ENCODE data around the gene TBC1D32.
"Not testable (repeated sequence)": the region's sequence is repeated elsewhere in the genome, so short reads cannot be mapped to it uniquely, and the experiment has no call there.

Gene TBC1D32

DNA sequence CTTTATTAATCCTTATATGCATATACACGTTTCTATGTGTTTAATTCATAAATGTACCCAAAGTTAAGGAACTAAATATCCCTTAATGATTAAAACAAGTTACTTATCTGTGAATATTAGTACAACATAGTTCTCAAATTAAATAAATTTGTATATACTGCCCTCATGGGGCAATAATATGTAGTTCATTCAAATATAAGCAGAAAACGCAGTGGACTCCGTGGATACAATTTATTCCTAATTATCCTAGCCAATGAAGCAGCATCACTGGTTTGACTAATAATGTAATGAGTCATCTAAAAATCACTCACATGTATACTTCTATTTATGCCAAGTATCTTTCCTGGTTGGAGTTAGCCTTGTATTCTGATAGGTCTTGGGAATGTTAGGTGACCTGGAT, 111.6 kb downstream of the TBC1D32 start:
- no peak for DNase-seq

DNA sequence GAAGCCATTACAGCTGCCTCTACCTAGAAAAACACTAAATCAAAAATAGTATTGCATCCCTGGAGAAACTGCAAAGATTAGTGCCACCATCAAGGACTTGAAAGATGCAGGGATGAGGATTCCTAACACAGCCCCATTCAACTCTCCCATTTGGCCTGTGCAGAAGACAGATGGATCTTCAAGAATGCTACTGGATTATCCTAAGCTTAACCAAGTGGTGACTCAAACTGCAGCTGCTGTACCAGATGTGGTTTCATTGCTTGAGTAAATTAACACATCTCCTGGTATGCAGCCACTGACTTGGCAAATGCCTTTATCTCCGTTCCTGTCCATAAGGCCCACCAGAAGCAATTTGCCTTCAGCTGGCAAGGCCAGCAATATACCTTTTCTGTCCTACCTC, 117.4 kb downstream of the TBC1D32 start:
- DNase-seq: no peak

DNA sequence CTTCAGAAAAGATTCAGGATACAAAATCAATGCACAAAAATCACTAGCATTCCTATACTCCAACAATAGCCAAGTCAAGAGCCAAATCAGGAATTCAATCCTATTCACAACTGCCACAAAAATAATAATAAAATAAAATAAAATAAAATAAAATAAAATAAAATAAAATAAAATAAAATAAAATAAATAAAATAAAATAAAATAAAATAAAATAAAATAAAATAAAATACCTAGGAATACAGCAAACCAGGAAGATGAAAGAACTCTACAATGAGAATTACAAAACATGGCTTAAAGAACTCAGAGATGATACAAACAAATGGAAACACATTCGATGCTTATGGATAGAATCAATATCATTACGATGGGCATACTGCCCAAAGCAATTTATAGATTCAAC, 120.9 kb downstream of the TBC1D32 start:
- DNase-seq: not testable (repeated sequence)

DNA sequence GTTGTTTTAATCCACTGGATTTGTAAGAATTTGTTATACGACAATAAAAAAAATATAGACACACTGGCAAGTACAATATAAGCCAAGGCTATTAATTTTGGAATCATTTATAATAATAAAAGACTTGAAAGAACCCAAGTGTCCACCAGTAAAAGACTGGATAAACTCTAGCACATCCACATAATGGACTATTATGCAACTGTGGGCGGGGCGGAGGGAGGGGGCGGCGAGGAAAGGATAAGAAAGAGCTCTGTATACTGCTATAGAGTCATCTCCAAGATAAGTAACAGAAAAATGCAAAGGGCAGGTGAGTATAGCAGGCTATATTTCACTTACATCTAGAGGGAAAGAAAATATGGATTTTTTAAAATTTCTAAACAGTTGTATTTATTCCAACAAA, 123.3 kb downstream of the TBC1D32 start:
- no peak for DNase-seq

DNA sequence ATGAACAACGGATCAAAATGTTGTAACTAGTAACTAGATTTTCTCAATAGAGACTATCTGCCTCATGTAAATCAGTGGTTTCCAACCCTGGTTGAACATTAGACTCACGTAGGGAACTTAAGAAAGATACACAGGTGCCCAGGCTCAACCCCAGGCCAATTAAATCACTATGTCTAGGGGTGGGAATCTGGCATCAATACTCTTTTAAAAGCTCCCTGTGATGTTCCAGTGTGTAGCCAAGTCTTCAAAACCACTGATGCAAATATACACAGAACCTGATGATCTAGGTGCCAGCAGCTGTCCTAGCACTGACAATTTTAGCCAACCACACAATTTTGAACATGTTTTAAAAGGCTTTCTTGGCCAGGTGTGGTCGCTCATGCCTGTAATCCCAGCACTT, 128.7 kb downstream of the TBC1D32 start:
- DNase-seq: no peak

DNA sequence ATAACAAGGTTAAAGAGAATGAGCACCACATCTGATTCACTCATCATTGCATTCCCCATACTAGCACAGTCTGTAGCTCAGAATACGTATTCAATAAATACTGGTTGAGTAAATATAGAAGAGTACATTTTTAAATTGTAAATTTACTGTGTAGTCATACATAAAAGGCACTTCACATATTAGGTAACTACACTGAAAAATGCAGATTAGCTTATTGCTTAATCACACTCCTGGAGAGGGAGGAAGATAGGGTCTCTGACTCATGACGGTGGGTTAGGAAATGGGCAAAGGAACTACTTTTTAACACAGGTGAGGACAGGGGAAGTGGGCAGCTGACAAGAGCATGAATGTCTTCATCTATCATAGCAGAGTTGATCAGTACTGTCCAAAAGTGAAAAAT, 133.2 kb downstream of the TBC1D32 start:
- DNase-seq: no peak

DNA sequence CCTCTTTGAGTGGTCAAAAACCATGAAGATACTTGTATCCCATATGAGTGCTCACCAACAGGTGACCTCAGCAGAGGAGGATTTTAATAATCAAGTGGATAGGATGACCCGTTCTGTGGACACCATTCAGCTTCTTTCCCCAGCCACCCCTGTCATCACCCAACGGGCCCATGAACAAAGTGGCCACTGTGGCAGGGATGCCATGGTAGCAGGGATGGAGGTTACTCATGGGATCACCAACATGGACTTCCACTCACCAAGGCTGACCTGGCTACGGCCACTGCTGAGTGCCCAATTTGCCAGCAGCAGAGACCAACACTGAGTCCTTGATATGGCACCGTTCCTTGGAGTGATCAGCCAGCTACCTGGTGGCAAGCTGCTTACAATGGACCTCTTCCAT, 138.2 kb downstream of the TBC1D32 start:
- DNase-seq: not testable (repeated sequence)

DNA sequence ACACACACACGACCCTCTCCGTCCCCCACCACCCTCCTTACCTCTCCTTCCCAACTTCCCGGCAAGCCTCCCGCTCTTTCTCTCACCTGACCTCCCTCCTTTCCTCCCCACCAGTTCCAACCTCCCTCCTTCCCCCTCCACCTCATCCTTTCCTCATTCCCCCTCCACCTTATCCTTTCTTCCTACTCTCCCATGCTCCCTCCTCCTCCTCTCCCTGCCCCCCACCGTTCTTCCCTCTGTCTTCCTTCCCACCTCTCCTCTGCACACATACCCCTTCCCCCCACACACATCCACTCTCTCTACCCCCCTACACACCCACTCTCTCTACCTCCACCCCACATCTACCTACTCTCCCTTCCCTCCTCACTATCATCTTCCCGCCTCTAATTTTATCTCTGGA, 144.2 kb downstream of the TBC1D32 start:
- no peak for DNase-seq

DNA sequence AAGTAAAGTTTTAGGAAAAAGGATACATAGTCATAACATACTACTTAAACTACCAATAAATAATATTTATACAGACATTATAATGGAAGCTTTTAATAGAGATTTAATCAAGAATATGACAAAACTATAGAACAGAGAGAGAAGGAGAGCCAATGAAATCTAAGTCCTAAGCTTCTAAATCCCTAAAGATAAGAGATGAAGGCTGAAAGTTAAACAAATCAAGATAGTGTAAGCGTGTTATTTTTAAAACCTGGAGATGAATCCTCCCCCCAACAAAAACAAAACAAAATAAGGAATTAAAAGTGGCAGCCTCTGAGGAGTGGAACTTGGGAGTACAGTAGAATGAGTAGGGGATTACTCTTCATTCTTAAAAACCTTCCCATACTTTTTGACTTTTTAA, 145.9 kb downstream of the TBC1D32 start:
- DNase-seq: no peak

DNA sequence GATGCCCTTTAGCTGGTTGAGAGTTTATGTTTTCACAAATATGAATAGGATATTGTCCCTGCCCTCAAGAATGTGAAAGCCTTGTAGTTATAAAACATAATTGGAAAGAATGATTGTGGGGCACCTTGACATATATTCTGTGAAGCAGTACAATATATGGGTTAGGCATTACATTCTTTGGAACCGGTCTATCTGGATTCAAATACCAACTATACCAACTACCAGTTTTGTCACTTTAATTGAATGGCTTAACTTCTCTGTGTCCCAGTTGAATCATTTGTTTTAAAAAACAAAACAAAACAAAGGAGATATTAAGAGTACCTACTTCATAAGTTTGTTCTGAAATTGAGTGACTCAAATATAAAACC, 146.5 kb downstream of the TBC1D32 start:
- no peak for DNase-seq

DNA sequence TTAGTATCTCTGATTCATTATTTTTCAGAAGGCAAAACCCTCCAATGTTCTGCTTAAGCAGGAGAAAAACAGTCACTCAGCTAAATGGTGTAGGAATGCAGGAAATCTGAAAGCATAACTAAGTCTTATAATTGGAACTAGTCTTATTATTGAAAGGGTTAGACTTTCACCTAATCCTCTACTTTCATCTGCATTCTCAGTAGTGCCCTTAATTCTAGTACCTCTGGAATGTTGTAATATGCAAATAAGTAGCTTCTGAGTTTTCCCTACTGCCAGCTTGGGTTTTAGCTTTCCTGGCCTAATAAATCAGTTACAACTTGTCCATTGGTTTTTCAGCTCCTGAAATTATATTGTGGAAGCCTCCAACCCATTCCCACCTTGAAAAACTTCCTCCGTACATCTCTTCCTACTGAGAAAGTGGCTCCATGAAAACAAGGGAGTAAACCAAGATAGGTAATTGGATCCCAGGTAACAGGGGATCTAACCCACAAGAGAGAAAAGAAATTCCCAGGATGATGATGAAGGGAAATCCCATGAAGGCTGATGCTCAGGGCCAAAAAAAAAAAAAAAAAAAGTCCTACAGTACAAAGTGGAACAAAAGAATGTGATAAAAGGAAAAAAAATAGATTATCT, 147.0 kb downstream of the TBC1D32 start:
- DNase-seq: no peak

DNA sequence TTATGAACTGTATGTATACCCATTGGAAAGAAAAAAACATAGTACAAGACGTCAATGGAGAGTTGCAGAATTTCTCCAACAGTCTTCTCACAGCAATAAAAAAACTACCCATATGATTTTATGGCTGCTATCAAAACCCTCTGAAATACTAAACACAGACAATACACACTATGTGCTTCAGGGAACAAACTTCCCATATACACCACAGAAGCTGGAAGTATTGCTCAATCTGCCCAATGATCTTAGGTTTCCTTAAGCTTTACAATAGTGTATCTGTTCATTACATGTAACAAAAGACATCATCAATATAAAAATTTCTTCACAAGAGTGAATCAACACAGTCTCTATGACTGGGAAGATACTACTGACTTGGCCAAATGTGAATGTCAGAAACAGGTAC, 150.5 kb downstream of the TBC1D32 start:
- no peak for DNase-seq

DNA sequence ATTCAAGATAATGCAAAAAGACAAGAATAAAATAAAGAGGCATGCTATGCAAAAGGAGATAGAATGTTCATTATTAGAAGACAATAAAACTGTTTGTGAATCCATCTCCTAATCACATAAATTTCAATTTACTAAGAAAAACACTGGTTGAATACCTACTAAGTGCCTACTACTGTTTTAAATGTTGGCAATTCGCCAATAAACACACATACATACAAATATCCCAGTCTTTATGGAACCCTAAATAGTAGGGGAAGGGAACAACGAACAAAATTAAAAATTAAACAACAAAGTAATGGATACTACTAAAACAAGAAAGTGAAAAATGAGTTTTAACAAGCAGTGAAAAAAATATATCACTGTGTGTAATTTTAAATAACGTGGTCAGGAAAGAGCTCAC, 158.5 kb downstream of the TBC1D32 start:
- DNase-seq: no peak

DNA sequence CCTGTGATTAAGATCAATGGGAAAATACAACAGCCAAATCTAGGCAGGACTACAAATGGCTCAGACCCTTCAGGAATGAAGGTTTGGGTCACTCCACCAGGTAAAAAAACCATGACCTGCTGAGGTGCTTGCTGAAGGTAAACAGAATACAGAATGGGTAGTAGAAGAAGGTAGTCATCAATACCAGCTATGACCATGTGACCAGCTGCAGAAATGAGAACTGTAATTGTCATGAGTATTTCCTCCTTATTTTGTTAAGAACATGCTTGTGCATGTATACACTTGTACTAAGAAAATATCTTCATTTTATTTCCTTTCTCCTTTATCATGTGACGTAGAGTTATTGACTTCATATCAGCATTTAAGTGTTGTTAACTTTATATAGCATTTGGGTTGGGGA, 161.8 kb downstream of the TBC1D32 start:
- DNase-seq: not testable (repeated sequence)

DNA sequence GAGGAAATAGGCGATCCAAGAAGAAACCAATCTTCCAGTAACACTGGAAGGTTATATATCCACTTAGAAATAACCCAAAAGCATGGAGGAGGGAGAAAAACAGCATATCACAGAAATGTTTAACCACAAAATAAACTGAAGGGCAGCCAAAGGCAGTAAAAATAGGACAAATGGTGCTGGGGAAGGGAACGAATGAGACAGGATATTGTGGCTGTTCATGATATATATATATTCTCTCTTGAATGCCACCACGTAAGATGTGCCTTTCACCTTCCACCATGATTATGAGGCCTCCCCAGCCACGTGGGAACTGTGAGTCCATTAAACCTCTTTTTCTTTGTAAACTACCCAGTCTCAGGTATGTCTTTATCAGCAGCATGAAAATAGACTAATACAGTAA, 162.4 kb downstream of the TBC1D32 start:
- DNase-seq: no peak

DNA sequence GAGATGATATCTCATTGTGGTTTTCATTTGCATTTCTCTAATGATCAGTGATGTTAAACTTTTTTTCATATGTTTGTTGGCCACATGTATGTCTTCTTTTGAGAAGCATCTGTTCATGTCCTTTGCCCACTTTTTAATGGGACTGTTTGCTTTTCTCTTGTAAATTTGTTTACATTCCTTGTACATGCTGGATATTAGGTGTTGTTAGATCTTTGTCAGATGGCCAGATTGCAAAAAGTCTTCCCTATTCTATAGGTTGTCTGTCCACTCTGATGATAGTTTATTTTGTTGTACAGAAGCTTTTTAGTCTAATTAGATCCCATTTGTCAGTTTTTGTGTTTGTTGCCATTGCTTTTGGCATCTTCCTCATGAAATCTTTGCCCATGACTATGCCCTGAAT, 172.4 kb downstream of the TBC1D32 start:
- DNase-seq: no peak

DNA sequence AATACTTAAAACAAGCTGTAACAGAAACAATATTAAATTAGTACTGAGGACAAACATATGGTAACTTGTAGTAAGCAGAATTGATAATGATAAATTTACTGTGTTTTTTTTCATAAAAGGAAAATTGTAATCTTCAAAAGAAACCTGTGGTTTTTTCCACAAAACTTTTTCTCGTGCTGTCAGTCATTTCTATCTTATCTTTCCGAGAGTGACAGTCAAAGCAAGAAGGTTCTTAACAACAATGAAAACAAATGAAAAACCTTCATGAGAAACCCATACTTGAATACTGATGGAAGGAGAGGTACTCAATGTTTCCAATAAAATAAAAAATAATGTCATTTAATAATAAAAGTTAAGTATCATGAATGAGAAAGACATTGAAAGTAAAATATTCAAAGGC, 174.0 kb downstream of the TBC1D32 start:
- DNase-seq: no peak

DNA sequence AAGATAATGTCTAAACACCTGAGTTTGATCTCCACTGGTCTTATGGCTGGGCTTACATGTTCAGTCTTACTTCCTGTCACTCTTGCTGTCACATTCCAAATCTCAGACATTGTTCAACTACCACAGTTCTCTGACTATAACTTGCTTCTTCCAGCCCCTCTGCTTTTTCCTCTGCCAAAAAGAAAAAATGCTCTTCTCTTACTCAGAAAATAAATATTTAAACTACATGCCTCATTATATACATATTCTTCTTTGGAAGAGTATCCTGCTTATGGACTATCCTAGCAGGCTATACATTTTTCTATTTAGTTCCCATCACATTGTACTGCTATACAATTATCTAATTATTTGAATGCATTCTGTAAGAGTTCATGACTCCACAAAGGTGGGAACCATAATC, 175.4 kb downstream of the TBC1D32 start:
- DNase-seq: no peak

DNA sequence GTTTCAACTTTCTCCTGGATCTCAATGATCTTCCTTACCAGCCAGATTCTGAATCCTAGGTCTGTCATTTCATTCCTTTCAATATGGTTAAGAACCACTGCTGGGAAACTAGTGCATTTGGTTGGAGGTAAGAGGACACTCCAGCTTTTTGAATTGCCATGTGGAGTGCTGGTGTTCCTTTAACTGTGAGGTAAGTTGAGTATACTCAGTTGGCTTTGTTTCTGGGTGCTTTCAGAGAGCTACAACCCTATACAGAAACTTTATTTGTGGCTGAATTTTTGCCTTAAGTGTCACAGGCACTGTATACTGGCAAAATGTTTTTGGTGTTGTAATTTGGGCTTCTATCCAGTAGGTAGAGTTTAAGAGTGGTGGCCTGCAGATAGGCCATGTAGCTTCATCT, 175.8 kb downstream of the TBC1D32 start:
- DNase-seq: no peak

DNA sequence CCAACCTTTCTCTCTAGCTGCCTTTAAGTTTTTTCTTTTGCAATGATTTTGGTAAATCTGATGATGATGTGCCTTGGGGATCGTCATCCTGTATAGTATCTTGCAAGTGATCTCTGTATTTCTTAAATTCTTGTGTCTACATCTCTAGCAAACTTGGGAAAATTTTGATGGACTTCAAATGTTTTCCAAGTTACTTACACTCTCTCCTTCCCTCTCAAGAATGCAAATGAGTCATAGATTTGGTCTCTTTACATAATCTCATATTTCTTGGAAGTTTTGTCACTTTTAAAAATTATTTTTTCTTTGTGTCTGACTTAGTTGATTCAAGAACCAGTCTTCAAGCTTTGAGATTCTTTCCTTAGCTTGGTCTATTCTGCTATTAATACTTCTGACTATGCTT, 176.4 kb downstream of the TBC1D32 start:
- no peak for DNase-seq

DNA sequence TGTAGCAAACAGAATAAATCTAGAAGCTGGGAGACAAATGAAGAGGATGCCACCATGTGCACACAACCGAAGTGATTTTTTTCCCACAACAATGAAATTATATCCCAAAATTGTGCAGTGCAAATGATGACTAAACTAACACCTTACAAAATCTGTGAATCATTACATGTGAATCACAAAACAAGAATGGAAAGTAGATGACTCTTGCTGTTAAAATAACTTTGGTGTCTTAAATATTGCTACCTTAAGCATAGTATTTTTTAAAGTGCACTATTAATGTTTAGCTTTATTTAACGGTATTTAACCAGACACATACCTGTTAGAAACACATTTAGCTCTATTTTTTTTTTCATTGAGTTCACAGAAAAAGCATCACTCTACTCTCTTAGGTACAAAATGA, 190.8 kb downstream of the TBC1D32 start:
- DNase-seq: no peak

DNA sequence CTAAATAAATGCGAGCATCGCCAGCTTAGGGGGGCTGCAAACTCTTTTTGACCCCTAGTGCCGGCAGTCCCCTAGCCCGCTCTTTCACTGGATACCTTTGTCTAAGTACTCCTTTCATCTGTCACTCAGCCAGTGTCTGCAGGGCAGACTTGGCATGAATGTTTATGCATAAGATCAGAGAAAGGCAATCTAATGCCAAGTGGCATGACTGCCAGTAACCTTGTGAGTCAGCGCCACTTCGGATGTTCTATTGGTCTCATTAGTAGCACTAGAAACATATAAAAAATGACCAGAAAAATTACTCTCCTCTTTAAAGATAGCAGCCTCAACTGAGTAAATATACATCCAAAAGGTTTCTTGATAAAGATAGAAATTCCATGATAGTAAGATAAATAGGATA, 192.2 kb downstream of the TBC1D32 start:
- DNase-seq: no peak

DNA sequence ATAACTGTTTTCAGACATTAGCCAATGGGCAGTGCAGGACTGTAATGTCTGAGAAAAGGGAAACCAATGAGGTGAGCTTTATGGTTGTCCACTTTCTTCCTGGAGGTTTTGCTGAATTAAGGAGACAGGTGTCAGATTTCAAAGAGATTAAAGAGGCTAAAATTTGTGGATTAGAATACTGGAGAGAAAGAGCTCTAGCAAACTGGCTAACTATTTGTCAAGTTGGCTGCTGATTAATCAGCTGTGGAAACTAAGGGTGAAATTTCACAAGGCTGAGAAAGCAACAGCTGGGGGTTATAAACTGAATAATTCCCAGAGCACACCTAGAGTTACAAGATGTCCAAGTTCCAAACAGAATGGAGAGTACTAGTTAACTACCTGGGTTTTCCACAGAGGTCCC, 198.9 kb downstream of the TBC1D32 start:
- DNase-seq: no peak

DNA sequence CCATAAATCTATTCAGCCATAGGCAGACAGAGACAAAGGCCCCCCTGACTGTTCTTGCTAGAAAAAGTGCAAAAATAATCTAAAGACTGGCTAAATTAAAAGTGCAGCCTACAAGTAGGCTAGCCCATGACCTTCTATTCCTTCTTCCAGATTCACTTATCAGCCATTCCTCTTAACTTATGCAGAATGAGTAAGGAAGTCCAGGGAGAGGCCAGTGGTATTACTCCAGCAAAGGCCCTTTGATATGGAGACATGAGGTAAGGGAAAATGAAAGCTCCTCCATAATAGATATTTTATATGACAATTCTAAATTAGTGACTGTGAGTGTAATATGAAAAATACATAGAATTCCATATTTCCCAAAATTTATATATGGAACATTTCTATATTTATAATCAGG, 199.4 kb downstream of the TBC1D32 start:
- DNase-seq: no peak

DNA sequence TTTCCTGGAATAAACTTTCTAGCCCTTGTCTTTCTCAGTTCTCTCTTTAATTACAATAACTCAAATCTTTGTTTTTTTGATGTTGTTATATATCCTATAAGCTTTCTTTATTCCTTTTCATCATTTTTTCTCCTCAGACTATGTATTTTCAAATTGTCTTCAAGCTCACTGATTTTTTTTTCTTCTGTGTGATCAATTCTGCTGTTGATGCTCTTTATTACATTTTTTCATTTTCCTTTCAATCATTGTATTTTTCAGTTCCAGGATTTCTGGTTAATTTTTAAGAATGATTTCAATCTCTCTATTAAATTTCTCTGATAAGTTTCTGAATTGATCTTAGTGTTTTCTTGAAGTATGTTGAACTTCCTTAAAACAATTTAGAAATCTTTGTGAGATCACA, 209.7 kb downstream of the TBC1D32 start:
- DNase-seq: no peak

DNA sequence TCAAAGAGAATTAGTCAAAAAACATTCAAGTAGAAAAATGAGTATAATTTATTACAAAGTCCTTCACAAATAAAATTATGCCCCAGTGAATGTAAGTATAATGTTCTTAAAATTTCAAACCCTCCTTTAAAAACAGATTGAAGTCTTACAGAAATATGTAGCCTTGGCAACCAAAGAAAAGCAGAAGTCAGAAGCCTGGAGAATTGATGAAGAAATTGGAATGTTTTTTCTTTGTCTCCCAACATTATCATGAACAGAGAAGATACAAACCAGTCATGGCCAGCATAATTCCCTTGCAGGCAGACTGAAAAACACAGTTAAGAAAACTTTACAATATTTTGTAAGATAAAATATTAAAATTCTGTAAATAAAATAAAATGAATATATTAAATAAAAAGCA, 221.9 kb downstream of the TBC1D32 start:
- no peak for DNase-seq

Measured in NCI-H1417 treated with DMSO at 0.1 percent for 48 hours (cell line).